GM12891 (cell line): ENCODE data around the gene UNG.
A peak's percentile ranks its signal among the peaks of the same experiment; 100 is the strongest.

Source experiments
- DNase-seq: peaks from one replicate; pipeline ENCODE4 v3.0.0; 2011; ENCODE audit warnings: low spot score; ENCODE audit not compliant: insufficient read length
- FAIRE-seq: peaks from 2 replicates; lab custom pipeline; 2011; peaks lifted over from hg19 to GRCh38; lab: Jason Lieb, UNC
- PAX5 ChIP-seq: IDR thresholded peaks from 2 replicates; pipeline ENCODE4 v1.6.1; 2011; ENCODE audit warnings: low read length, moderate library complexity, mild to moderate bottlenecking; ENCODE audit not compliant: insufficient read depth, severe bottlenecking
- POLR2A ChIP-seq: IDR thresholded peaks from 2 replicates; pipeline ENCODE4 v1.6.1; 2011; ENCODE audit warnings: low read depth, low read length, control low read depth
- POLR2AphosphoS5 ChIP-seq: IDR thresholded peaks from 2 replicates; pipeline ENCODE4 v1.6.1; 2011; ENCODE audit warnings: low read depth, low read length, control low read depth
- POU2F2 ChIP-seq: IDR thresholded peaks from 2 replicates; pipeline ENCODE4 v1.6.1; 2011; ENCODE audit warnings: low read depth, mild to moderate bottlenecking, control low read depth, low read length, moderate library complexity
- SPI1 ChIP-seq: IDR thresholded peaks from 2 replicates; pipeline ENCODE4 v1.6.1; 2011; ENCODE audit warnings: low read depth, low read length, control low read depth
- TAF1 ChIP-seq: IDR thresholded peaks from 2 replicates; pipeline ENCODE4 v1.6.1; 2011; ENCODE audit warnings: low read depth, low read length, control low read depth

Gene UNG

DNA sequence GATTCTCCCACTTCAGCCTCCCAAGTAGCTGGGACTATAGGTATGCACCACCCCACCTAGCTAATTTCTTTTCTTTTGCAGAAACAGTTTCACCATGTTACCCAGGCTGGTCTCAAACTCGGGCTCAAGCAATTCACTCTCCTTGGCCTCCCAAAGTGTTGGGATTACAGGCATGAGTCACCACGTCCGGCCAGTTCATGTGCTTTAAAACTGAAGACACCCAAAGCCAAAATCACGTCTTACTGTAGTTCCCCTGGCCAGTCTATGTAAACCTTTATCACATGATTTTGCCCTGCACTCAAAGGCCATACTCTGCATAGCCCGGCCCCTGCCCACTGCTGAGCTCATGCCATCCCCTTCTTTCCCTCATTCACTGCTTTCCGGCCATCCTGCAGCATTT is 8.6 kb upstream of the UNG start:
- no peak for DNase-seq
- TF ChIP-seq POU2F2 (no peak), TAF1 (no peak), POLR2A (no peak), POLR2AphosphoS5 (no peak), SPI1 (no peak)
- no peak for FAIRE-seq

DNA sequence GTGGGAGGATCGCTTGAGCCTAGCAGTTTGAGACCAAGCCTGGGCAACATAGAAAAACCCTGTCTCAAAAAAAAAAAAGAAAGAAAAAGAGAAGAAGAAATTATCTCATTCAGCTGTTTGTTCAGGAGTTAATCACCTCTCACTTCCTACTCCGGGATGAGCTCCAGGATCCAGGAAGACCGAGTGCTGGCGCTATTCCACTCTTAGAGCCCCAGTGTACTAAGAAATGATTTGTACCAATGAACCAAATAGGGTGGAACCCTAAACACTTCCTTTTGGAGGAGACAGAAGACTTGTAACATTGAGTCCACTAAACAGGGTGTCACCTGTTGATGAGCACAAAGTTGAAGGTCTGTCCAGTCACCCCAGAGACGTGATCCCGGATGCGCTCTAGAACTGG is 7.7 kb upstream of the UNG start:
- no peak for FAIRE-seq
- TF ChIP-seq TAF1: no peak
- TF ChIP-seq POU2F2: no peak
- TF ChIP-seq PAX5: no peak
- TF ChIP-seq SPI1: no peak
- TF ChIP-seq POLR2A: no peak
- no peak for TF ChIP-seq POLR2AphosphoS5

DNA sequence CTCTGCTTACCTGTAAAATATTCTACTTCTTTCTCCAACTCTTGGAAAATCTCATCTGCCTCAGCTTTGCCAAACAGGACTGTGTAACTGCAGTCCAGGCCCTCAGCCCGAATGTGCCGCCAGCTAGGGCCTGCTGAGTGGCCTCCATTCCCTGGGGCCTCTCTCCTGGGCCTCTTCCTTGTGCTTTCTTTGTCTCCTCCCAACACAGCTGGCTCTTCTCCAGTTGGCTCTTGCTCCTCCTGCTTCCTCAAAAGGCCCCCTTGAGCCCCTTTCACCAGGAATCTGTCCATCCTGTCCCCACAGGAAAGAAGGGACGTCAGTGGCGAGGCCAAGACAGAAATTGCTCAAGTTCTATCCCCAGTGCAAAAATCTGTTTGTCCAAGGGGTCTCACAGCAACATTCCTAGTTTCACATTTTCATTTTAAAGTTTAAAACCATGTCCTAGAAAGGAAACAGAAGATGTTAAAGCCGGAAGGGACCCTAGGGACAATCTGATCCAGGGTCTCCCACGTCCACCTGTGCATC is 4.8 kb upstream of the UNG start:
- FAIRE-seq (no peak), DNase-seq (no peak)
- TF ChIP-seq SPI1 (no peak), PAX5 (no peak), TAF1 (no peak), POLR2AphosphoS5 (no peak), POLR2A (no peak), POU2F2 (no peak)

More for the DNA sequence above, 7.7 kb upstream of the UNG start:
- no peak for DNase-seq

DNA sequence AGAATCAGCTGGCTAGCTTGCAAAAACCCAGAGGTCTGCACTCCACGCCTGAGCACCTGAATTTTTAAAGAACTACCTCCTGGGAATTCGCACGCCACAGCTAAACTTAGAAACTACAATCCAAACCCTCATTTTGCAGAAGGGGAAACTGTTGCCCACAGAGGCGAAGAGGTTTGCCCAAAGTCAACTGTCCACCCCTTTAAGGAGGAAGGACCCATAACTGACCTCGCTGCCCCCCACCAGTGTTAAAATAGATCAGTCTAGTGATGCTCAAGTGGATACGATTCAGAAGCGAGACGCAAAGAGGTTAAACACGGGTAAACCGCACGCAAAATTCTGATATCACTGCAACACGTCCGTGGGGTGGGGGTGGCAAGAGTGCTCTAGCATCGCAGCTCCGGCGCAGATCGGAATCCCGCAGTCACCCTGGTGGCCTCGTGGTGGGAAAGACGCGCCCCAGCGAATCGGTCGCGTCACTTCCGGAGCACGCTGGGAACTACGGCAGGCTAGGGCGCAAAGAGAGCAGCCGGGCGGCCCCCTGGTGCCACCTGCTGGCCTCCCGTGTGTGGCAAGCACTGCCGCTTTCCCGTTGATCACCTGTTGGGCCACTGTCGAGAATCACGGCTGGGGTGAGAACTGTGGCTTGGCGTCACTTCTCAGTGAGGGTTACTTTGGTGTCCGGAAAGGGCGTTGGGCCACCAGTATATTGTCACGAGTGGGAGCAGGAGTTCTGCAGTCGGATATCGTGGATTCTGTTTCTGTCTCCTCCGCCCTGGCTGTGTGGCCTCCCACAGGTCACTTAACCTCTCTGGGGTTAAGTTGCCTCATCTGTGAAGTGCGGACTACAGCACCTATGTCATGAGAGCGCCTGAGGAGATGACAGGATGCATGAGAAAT is 4.1 kb upstream of the UNG start, which contains the start of gene ALKBH2:
Gene ALKBH2 (minus strand): TSS at position 451 of the 897 bp plus-strand sequence. CDS start 686 bp downstream, outside the sequence.
- peak; percentile 77 for DNase-seq
- peak; percentile 98 for FAIRE-seq
- TF ChIP-seq POLR2AphosphoS5 (peak; percentile 98), SPI1 (0 out of 2 replicates have a peak, but pooled peaks have one; percentile 26), PAX5 (no peak), POU2F2 (peak; percentile 95), POLR2A (peak; percentile 98)

DNA sequence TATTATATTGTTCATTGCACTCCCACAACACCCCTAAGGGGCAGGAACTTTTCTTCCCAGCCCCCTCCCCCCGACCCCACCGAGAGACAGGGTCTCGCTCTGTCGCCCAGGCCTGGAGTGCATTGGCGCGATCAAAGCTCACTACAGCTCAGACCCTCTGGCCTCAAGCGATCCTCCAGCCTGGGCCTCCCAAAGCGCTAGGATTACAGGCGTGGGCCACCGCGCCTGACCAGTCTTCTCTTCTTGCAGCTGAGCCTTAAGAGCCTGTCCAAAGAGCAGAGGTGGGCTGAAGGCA is 310 bp upstream of the UNG start:
- DNase-seq (no peak), FAIRE-seq (no peak)
- TF ChIP-seq SPI1 (no peak), PAX5 (no peak), POLR2AphosphoS5 (no peak), POU2F2 (no peak)

DNA sequence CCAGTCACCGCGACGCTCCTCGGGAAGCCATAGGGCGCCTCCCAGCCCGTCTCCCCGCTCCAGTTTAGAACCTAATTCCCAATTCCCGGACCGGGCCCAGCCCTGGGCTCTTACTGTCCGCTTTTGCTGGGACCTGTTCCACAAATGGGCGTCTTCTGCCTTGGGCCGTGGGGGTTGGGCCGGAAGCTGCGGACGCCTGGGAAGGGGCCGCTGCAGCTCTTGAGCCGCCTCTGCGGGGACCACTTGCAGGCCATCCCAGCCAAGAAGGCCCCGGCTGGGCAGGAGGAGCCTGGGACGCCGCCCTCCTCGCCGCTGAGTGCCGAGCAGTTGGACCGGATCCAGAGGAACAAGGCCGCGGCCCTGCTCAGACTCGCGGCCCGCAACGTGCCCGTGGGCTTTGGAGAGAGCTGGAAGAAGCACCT is 797 bp downstream of the UNG start:
- FAIRE-seq (no peak), DNase-seq (no peak)
- TF ChIP-seq PAX5 (no peak), POLR2A (no peak), POLR2AphosphoS5 (no peak), POU2F2 (no peak), SPI1 (no peak), TAF1 (no peak)

DNA sequence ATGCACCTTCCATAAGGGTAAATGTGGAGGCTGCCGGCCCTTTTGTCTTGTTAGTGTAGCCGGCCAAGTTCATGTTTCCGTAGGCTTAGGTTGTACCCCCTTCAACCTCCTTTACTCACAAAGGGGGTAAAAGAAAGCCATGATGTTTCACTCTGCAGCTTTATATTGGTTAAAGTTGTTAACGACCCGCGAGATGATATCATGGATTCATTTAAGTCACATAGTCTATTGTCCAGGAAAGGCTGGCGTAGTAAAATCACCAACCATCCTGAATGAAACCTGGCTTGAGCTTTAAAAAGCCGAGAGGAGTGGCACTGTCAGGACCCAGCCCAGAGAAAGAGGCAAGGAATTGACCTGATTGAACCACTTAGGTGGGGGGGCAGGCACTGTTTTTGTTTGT is 1.3 kb downstream of the UNG start:
- FAIRE-seq (no peak), DNase-seq (no peak)
- TF ChIP-seq SPI1 (no peak), POU2F2 (no peak), POLR2A (no peak), POLR2AphosphoS5 (no peak), TAF1 (no peak), PAX5 (no peak)

DNA sequence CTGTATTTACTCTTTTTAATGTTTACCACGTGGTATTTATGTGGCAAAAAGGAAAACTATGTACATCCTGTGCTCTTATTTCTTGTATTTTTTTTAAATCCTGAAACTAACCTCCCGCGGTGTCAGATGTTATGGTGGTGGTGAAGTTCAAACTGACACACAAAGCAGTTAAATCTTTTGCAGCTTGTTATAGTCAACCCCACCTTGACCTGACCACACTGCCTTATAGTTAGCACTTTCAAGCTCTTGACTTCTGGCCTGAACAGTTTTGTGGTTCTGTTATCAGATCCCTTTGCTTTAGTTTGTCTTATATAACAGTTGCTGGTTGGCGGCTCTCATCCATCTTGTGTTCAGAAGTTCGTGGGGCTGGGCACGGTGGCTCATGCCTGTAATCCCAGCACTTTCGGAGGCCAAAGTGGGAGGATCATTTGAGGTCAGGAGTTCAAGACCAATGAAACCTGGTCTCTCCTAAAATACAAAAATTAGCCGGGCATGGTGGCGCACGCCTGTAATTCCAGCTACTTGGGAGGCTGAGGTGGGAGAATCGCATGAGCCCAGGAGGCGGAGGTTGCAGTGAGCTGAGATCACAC is 2.1 kb downstream of the UNG start:
- TF ChIP-seq POLR2A: no peak
- no peak for TF ChIP-seq TAF1
- no peak for TF ChIP-seq PAX5
- TF ChIP-seq POU2F2: no peak
- no peak for TF ChIP-seq POLR2AphosphoS5
- no peak for TF ChIP-seq SPI1
- DNase-seq (no peak), FAIRE-seq (no peak)

DNA sequence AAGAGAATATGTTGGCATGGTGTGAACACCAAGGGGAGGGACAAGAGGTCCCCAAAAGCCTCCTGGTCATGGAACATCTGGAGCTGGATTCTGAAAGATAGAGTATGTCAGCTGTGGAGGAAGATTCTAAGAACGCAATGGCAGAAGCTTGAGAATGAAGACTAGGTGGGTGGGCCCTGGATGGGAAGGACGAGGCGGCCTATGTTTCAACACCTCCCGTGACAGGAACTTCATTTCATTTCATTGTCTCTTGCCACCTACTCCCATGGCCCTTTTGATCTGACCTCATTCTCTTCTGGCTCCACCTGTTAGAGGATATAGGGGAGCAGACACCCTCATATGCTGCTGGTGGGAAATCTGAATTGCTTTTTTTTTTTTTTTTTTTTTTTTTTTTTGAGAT is 3.3 kb downstream of the UNG start:
- TF ChIP-seq SPI1 (no peak), PAX5 (no peak), POU2F2 (no peak)
- no peak for FAIRE-seq
- no peak for DNase-seq

DNA sequence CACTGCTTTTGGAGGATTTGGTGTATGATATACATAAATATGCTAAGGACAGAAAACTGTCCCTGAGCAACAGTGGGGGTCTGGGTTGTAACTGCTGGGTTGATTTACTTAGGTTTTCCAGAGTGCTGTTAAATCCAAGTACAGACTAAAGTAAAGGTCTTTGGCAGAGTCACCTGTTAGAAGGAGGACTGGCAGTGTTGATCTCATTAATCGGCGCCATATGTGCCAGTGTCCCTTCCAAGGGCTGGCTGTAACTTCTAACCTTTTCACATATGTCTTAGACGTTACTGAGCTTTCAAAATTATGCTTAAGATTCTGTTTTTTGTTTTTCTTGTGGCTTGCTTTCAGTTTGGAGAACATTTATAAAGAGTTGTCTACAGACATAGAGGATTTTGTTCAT is 5.1 kb downstream of the UNG start:
- FAIRE-seq: no peak
- no peak for TF ChIP-seq PAX5
- no peak for TF ChIP-seq SPI1
- TF ChIP-seq POU2F2: no peak
- TF ChIP-seq POLR2AphosphoS5: no peak
- TF ChIP-seq TAF1: no peak
- no peak for TF ChIP-seq POLR2A

More for the DNA sequence above, 5.1 kb downstream of the UNG start:
- DNase-seq: no peak
